Stimulated activated CD4-positive, alpha-beta T cell treated with anti-CD3 and anti-CD28 coated beads, Interleukin-2, amount 100 ng/mL, for 48 hours (primary cell): Measurements from ENCODE around the gene DEAF1.

ENCODE experiments used
- DNase-seq, 2 donors: peaks; one replicate each; pipeline ENCODE4 v3.0.0-alpha.2; 2020

DEAF1 gene

GRCh38 chr11:611001-611996, 83.7 kb downstream of the DEAF1 start:
- DNase-seq, result no peak

- DNase-seq, result no peak
Measured at GRCh38 chr11:610146-610801, 84.7 kb downstream of the DEAF1 start.

- DNase-seq, result no peak
Measured at GRCh38 chr11:609341-609811, 85.6 kb downstream of the DEAF1 start.

GRCh38 chr11:608791-609251, 86.2 kb downstream of the DEAF1 start:
- no peak for DNase-seq

- DNase-seq, result no peak
Measured at GRCh38 chr11:607971-608659, 86.9 kb downstream of the DEAF1 start.

GRCh38 chr11:607020-607780, 87.8 kb downstream of the DEAF1 start:
- DNase-seq, result no peak

- no peak for DNase-seq
Measured at GRCh38 chr11:606245-606644, 88.8 kb downstream of the DEAF1 start.

- no peak for DNase-seq
Measured at GRCh38 chr11:605286-606129, 89.5 kb downstream of the DEAF1 start.

GRCh38 chr11:603154-603553, 91.9 kb downstream of the DEAF1 start:
- no peak for DNase-seq

- no peak for DNase-seq
Measured at GRCh38 chr11:601573-602245, 93.3 kb downstream of the DEAF1 start.

- no peak for DNase-seq
Measured at GRCh38 chr11:598005-598680, 96.9 kb downstream of the DEAF1 start.

- no peak for DNase-seq
Measured at GRCh38 chr11:597166-597725, 97.8 kb downstream of the DEAF1 start.

GRCh38 chr11:596374-596773, 98.6 kb downstream of the DEAF1 start:
- DNase-seq, result no peak

GRCh38 chr11:595400-595799, 99.6 kb downstream of the DEAF1 start:
- DNase-seq, result no peak
